Lower leg skin (tissue), 4 donors: ENCODE measurements around the gene C10orf95. TPM values are rescaled to one million over a fixed set of nuclear protein-coding genes. Genes with fewer than 3 reads are reported as not detected.

Source experiments
- DNase-seq, 2 donors: peaks; one replicate each; pipeline ENCODE4 v3.0.0-alpha.2; 2019; ENCODE audit warnings: low spot score in 2 of 2
- H3K4me3 ChIP-seq: fragments of 200-600 bp; sonication (generic); 2 replicates; pipeline ENCODE4 v1.5.1; 2017; ENCODE audit warnings: mild to moderate bottlenecking, low read depth; ENCODE audit not compliant: poor library complexity, severe bottlenecking
- POLR2A ChIP-seq, 2 donors: fragments of 450-650 bp; IDR thresholded peaks; one replicate each; pipeline ENCODE4 v1.6.1; 2016 to 2017; ENCODE audit warnings: antibody characterized with exemption in 2 of 2, mild to moderate bottlenecking in 1 of 2, moderate library complexity in 1 of 2
- WGBS, 2 donors: methylation state at CpG; one replicate each; pipeline ENCODE4 v1.1.5; 2018; 5-methylcytosine and 5-hydroxymethylcytosine counted together
- intact Hi-C: fragments of 100-400 bp; cut with DNase I; formaldehyde crosslinking; loops from one replicate; pipeline ENCODE4 v1.15.0; 2023; ENCODE audit warnings: low total_unique reads
- total RNA-seq, 4 donors: library from RNA; depleted of rRNA; stranded (reverse); fragments of >200 nt; gene quantifications; one replicate each; pipeline ENCODE4 v1.1.0, GENCODE V29; 2016
- TF ChIP-seq, protein P1 (sequence below), 3 donors: fragments of 450-650 bp; IDR thresholded peaks; one replicate each; pipeline ENCODE4 v1.5.1; 2016; ENCODE audit warnings: antibody characterized with exemption in 3 of 3, mild to moderate bottlenecking in 3 of 3, moderate library complexity in 2 of 3

Gene C10orf95
- total RNA-seq, 4 donors from 2014 or later, result 7.6 to 17.3 (median 11.5) TPM

- no peak for DNase-seq
- WGBS, 2 donors, result 77 to 80% methylated on average over 7 of the region's 7 CpGs
- intact Hi-C loops, result loop anchor here (10.0 kb wide), 1 partner anchor 48 kb away; no protein-coding TSS in a partner anchor
- TF ChIP-seq, protein P1, sequence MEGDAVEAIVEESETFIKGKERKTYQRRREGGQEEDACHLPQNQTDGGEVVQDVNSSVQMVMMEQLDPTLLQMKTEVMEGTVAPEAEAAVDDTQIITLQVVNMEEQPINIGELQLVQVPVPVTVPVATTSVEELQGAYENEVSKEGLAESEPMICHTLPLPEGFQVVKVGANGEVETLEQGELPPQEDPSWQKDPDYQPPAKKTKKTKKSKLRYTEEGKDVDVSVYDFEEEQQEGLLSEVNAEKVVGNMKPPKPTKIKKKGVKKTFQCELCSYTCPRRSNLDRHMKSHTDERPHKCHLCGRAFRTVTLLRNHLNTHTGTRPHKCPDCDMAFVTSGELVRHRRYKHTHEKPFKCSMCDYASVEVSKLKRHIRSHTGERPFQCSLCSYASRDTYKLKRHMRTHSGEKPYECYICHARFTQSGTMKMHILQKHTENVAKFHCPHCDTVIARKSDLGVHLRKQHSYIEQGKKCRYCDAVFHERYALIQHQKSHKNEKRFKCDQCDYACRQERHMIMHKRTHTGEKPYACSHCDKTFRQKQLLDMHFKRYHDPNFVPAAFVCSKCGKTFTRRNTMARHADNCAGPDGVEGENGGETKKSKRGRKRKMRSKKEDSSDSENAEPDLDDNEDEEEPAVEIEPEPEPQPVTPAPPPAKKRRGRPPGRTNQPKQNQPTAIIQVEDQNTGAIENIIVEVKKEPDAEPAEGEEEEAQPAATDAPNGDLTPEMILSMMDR (IDR thresholded peaks at IDR 0.05), result no peak
- TF ChIP-seq POLR2A (IDR thresholded peaks at IDR 0.05), result no peak
- H3K4me3 ChIP-seq, result no peak overlapping the region
Measured at GRCh38 chr10:102426803-102427287, 24.5 kb downstream of the C10orf95 start.

GRCh38 chr10:102425444-102425843, 25.9 kb downstream of the C10orf95 start:
- intact Hi-C loops, result loop anchor here (10.0 kb wide), 1 partner anchor 49 kb away; no protein-coding TSS in a partner anchor
- no peak for TF ChIP-seq POLR2A (IDR thresholded peaks at IDR 0.05)
- TF ChIP-seq, protein P1 (IDR thresholded peaks at IDR 0.05), result no peak
- no peak overlapping the region for H3K4me3 ChIP-seq
- no peak for DNase-seq
- WGBS, 2 donors, result 86 to 88% methylated on average over 1 of the region's 1 CpG

- no peak overlapping the region for H3K4me3 ChIP-seq
- intact Hi-C loops, result loop anchor here (10.0 kb wide), 1 partner anchor 50 kb away; no protein-coding TSS in a partner anchor
- no peak for TF ChIP-seq POLR2A (IDR thresholded peaks at IDR 0.05)
- TF ChIP-seq, protein P1 (IDR thresholded peaks at IDR 0.05), result no peak
- WGBS, 2 donors, result 86 to 89% methylated on average over 6 of the region's 6 CpGs
- DNase-seq, result no peak
Measured at GRCh38 chr10:102424916-102425315, 26.4 kb downstream of the C10orf95 start.

GRCh38 chr10:102424145-102424544, 27.2 kb downstream of the C10orf95 start:
- TF ChIP-seq POLR2A (IDR thresholded peaks at IDR 0.05), result no peak
- TF ChIP-seq, protein P1 (IDR thresholded peaks at IDR 0.05), result no peak
- intact Hi-C loops, result loop anchor here (10.0 kb wide), 1 partner anchor 51 kb away; no protein-coding TSS in a partner anchor
- no peak for DNase-seq
- WGBS, 2 donors, result 73 to 85% methylated on average over 9 of the region's 9 CpGs
- H3K4me3 ChIP-seq, result no peak overlapping the region

- H3K4me3 ChIP-seq, result no peak overlapping the region
- 87 to 88% methylated on average over 13 of the region's 13 CpGs for WGBS, 2 donors
- intact Hi-C loops, result loop anchor here (10.0 kb wide), 1 partner anchor 51 kb away; no protein-coding TSS in a partner anchor
- no peak for DNase-seq
- TF ChIP-seq, protein P1 (IDR thresholded peaks at IDR 0.05), result no peak
- no peak for TF ChIP-seq POLR2A (IDR thresholded peaks at IDR 0.05)
Measured at GRCh38 chr10:102423372-102423968, 27.9 kb downstream of the C10orf95 start.
